ENCODE results near the gene FBXW11. TPM values are rescaled to one million over a fixed set of nuclear protein-coding genes. Genes with fewer than 3 reads are reported as not detected.
A peak's percentile ranks its signal among the peaks of the same experiment; 100 is the strongest.

FBXW11 gene
- total and polyA plus RNA-seq, 10 of the 15 experiments (the other 5 are each of a cell fraction or from before 2014, with no cell fraction given) = 4.3 to 61.5 (median 40.0) TPM

GRCh38 chr5:171975877-171976667, 30.4 kb downstream of the FBXW11 start:
- SMC1A ChIA-PET (ENCODE audit: uncharacterized antibody, unreplicated experiment) = interaction anchor here (2.8 kb wide), 1 partner anchor 14 kb away, joined by 16 read pairs; no protein-coding TSS in a partner anchor
- H3K4me1 ChIP-seq (ENCODE audit: control insufficient read depth, insufficient read depth, low read length) = peaks cover 23% of the 10 kb centered on the region
- DNase-seq (ENCODE audit: low read depth, low spot score) = no peak
- H3K4me3 ChIP-seq = peak overlapping the region; percentile 59; the same call in 1 of the 2 replicates
- peak overlapping the region; percentile 83 for H3K4me2 ChIP-seq (ENCODE audit: control insufficient read depth, insufficient read depth)
- no peaks in the 10 kb centered on the region for H4K20me1 ChIP-seq (ENCODE audit: control insufficient read depth, insufficient read depth)
- no peak for ATAC-seq
- H3K27me3 ChIP-seq (replicated peaks in 1 of 2; ENCODE audit: control insufficient read depth in 2 of 2, insufficient read depth in 2 of 2, low read length in 1 of 2) = no peaks in the 10 kb centered on the region
- BruUV-seq (replicated peaks) = no TSS peak
- FAIRE-seq = no peak
- peaks cover 84% of the 10 kb centered on the region for H3K79me2 ChIP-seq (ENCODE audit: control insufficient read depth, insufficient read depth, low read length)
- H3K9ac ChIP-seq (ENCODE audit: control insufficient read depth, insufficient read depth, low read length) = no peak overlapping the region
- 0 out of 4 replicates have a peak, but pooled peaks cover 0 to 1% of the 10 kb centered on the region in 2 experiments for H3K36me3 ChIP-seq (ENCODE audit: control insufficient read depth in 2 of 2, insufficient read depth in 2 of 2, low read length in 1 of 2)
- 97% methylated on average over 5 of the region's 5 CpGs for WGBS (ENCODE audit: insufficient coverage, insufficient replicate concordance, low lambda C conversion rate, missing lambda C conversion rate)
- H3K9me3 ChIP-seq (replicated peaks; ENCODE audit: control insufficient read depth, insufficient read depth, low read length) = peaks cover 13% of the 10 kb centered on the region
- RAD21 ChIA-PET (ENCODE audit: unreplicated experiment) = no interaction called here
- H2AFZ ChIP-seq (ENCODE audit: control insufficient read depth, low read depth, low read length) = no peak overlapping the region
- peak overlapping the region; percentile 94 for H3K27ac ChIP-seq (ENCODE audit: control insufficient read depth, insufficient read depth)
- intact Hi-C loops (cut with micrococcal nuclease; ENCODE audit: unreplicated experiment) = no loop called here
- POLR2A ChIA-PET = no interaction called here
- in situ Hi-C loops (cut with MboI) = no loop called here
- CTCF ChIA-PET = no interaction called here
- TF ChIP-seq CREM (IDR thresholded peaks at IDR 0.05; ENCODE audit: low read depth) (no peak), SREBF1 (IDR thresholded peaks at IDR 0.05; ENCODE audit: low read length) (no peak), CUX1 (IDR thresholded peaks at IDR 0.05; ENCODE audit: insufficient replicate concordance, low read depth, low read length) (no peak), ZNF217 (IDR thresholded peaks at IDR 0.05) (no peak), HSF1 (IDR thresholded peaks at IDR 0.05; ENCODE audit: low read depth, low read length) (no peak), CTCF (IDR thresholded peaks at IDR 0.05 in 2 of 3, conservative IDR thresholded peaks at IDR 0.05 in 1 of 3; ENCODE audit: control insufficient read depth in 2 of 3, extremely low read depth in 1 of 3, insufficient read depth in 1 of 3, low read depth in 3 of 3, low read length in 3 of 3) (no peak), NFIC (IDR thresholded peaks at IDR 0.05; ENCODE audit: low read depth, low read length) (no peak), E2F4 (IDR thresholded peaks at IDR 0.05; ENCODE audit: low read depth, low read length) (no peak), ZNF622 (IDR thresholded peaks at IDR 0.05) (no peak), SREBF2 (IDR thresholded peaks at IDR 0.05; ENCODE audit: low read length) (no peak)
